SK-N-SH (cell line): ENCODE results near the gene PCBP4. TPM values are rescaled to one million over a fixed set of nuclear protein-coding genes. Genes with fewer than 3 reads are reported as not detected.

ENCODE experiments used
- CTCF ChIA-PET: fragments of 300-600, 350-600 bp; formaldehyde crosslinking; extraction: SDS; loops from one replicate; lab custom pipeline; 2021; lab: Yijun Ruan, JAX
- POLR2A ChIA-PET: fragments of 350-600 bp; sonication (Branson Sonifier 250); formaldehyde crosslinking; extraction: SDS; loops from one replicate; lab custom pipeline; 2020; ENCODE audit warnings: antibody characterized with exemption, inconsistent platforms; lab: Yijun Ruan, JAX
- DNase-seq: peaks from one replicate; pipeline ENCODE4 v3.0.0; 2012
- H2AFZ ChIP-seq: fragments of 200-600 bp; sonication (generic); 2 replicates; pipeline ENCODE4 v1.8.1; 2016; ENCODE audit warnings: antibody characterized with exemption, mild to moderate bottlenecking, low read depth
- H3F3A ChIP-seq: fragments of 200-600 bp; sonication (generic); replicated peaks from 2 replicates; pipeline ENCODE3; 2016; ENCODE audit warnings: antibody characterized with exemption, mild to moderate bottlenecking; ENCODE audit not compliant: insufficient read depth
- H3K27ac ChIP-seq, 2 experiments: fragments of 200-500 bp in 1 of 2; fragments of 200-600 bp in 1 of 2; sonication (Bioruptor generic) in 1 of 2; sonication (generic), shearing (Covaris generic) in 1 of 2; 2 replicates each; pipeline versions ENCODE4 v1.5.1 to v1.6.1; 2014 to 2016; ENCODE audit warnings: low read depth in 2 of 2, inconsistent platforms in 1 of 2, low read length in 1 of 2, mild to moderate bottlenecking in 1 of 2, mixed read lengths in 1 of 2
- H3K27me3 ChIP-seq: fragments of 200-600 bp; sonication (generic), shearing (Covaris generic); 2 replicates; pipeline ENCODE4 v1.6.1; 2016; ENCODE audit warnings: mixed run types; ENCODE audit not compliant: insufficient read depth
- H3K36me3 ChIP-seq, 2 experiments: fragments of 200-500 bp in 1 of 2; fragments of 200-600 bp in 1 of 2; sonication (Bioruptor generic) in 1 of 2; sonication (generic) in 1 of 2; replicated peaks in 1 of 2; 2 replicates each; pipeline versions ENCODE3 to v1.5.1; 2014 to 2016; ENCODE audit warnings: low read length in 1 of 2, mild to moderate bottlenecking in 1 of 2; ENCODE audit not compliant: insufficient read depth in 2 of 2, control insufficient read depth in 1 of 2
- H3K4me1 ChIP-seq, 2 experiments: fragments of 200-500 bp in 1 of 2; fragments of 200-600 bp in 1 of 2; sonication (Bioruptor generic) in 1 of 2; sonication (generic), shearing (Covaris generic) in 1 of 2; 2 replicates each; pipeline versions ENCODE4 v1.5.1 to v1.6.1; 2014 to 2016; ENCODE audit warnings: low read depth in 1 of 2, low read length in 1 of 2, mixed run types in 1 of 2; ENCODE audit not compliant: insufficient read depth in 2 of 2, control insufficient read depth in 1 of 2
- H3K4me2 ChIP-seq: fragments of 200-600 bp; sonication (generic), shearing (Covaris generic); 2 replicates; pipeline ENCODE4 v1.6.1; 2017; ENCODE audit warnings: mixed run types
- H3K4me3 ChIP-seq, 2 experiments: fragments of 200-500 bp in 1 of 2; fragments of 200-600 bp in 1 of 2; sonication (Bioruptor generic) in 1 of 2; sonication (generic), shearing (Covaris generic) in 1 of 2; 2 replicates each; pipeline versions ENCODE4 v1.5.1 to v1.8.1; 2014 to 2016; ENCODE audit warnings: low read depth in 2 of 2, inconsistent platforms in 1 of 2, low read length in 1 of 2, mild to moderate bottlenecking in 1 of 2, mixed read lengths in 1 of 2, moderate library complexity in 1 of 2
- H3K79me2 ChIP-seq: fragments of 200-600 bp; sonication (generic); 2 replicates; pipeline ENCODE4 v1.8.1; 2017; ENCODE audit warnings: mild to moderate bottlenecking; ENCODE audit not compliant: insufficient read depth
- H3K9ac ChIP-seq: fragments of 200-600 bp; sonication (generic); 2 replicates; pipeline ENCODE4 v1.6.1; 2017; ENCODE audit warnings: mixed run types
- H3K9me2 ChIP-seq: fragments of 200-600 bp; sonication (generic); 2 replicates; pipeline ENCODE4 v1.6.1; 2017; ENCODE audit warnings: mixed run types
- H3K9me3 ChIP-seq: fragments of 200-600 bp; sonication (generic); 2 replicates; pipeline ENCODE4 v1.6.1; 2017; ENCODE audit warnings: mixed run types, mild to moderate bottlenecking, moderate library complexity
- H4K20me1 ChIP-seq: fragments of 200-600 bp; sonication (generic); 2 replicates; pipeline ENCODE4 v1.6.1; 2017; ENCODE audit warnings: mild to moderate bottlenecking, mixed run types; ENCODE audit not compliant: insufficient read depth
- CHD2 ChIP-seq: fragments of 150-350 bp; IDR thresholded peaks from 2 replicates; pipeline ENCODE4 v1.6.1; 2018; ENCODE audit warnings: low read length; ENCODE audit not compliant: partially characterized antibody
- CTCF ChIP-seq: fragments of 200-600 bp; sonication (generic); IDR thresholded peaks from 2 replicates; pipeline ENCODE4 v1.6.1; 2017; ENCODE audit warnings: antibody characterized with exemption, mild to moderate bottlenecking, moderate library complexity
- ELF1 ChIP-seq: IDR thresholded peaks from 2 replicates; pipeline ENCODE4 v1.4.0; 2012
- FOXM1 ChIP-seq: IDR thresholded peaks from 2 replicates; pipeline ENCODE4 v1.4.0; 2012; ENCODE audit warnings: low read depth, mild to moderate bottlenecking
- GATA2 ChIP-seq: sonication (generic); formaldehyde crosslinking; IDR thresholded peaks from 2 replicates; pipeline ENCODE4 v1.5.0; 2020; ENCODE audit warnings: mild to moderate bottlenecking, missing genetic modification reagents
- IRF3 ChIP-seq: fragments of 150-350 bp; IDR thresholded peaks from 2 replicates; pipeline ENCODE4 v1.6.1; 2016; ENCODE audit warnings: mild to moderate bottlenecking, low read depth, low read length
- MAX ChIP-seq: IDR thresholded peaks from 2 replicates; pipeline ENCODE4 v1.4.0; 2012; ENCODE audit warnings: low read depth
- NFIC ChIP-seq: IDR thresholded peaks from 2 replicates; pipeline ENCODE4 v1.4.0; 2012; ENCODE audit warnings: borderline replicate concordance
- RAD21 ChIP-seq: IDR thresholded peaks from 2 replicates; pipeline ENCODE4 v1.6.1; 2012; ENCODE audit warnings: mild to moderate bottlenecking, low read length
- REST ChIP-seq: IDR thresholded peaks from 2 replicates; pipeline ENCODE4 v1.6.1; 2012; ENCODE audit warnings: mild to moderate bottlenecking, low read depth, low read length, moderate library complexity
- RXRA ChIP-seq: IDR thresholded peaks from 2 replicates; pipeline ENCODE4 v1.4.0; 2012; ENCODE audit warnings: low read depth, mild to moderate bottlenecking, borderline replicate concordance
- SMC3 ChIP-seq: IDR thresholded peaks from 2 replicates; pipeline ENCODE4 v1.6.1; 2012; ENCODE audit warnings: low read depth, low read length, improper control_type of control experiment
- TEAD4 ChIP-seq: IDR thresholded peaks from 2 replicates; pipeline ENCODE4 v1.4.0; 2012; ENCODE audit warnings: mild to moderate bottlenecking, borderline replicate concordance; ENCODE audit not compliant: insufficient read depth
- ZBTB33 ChIP-seq: IDR thresholded peaks from 2 replicates; pipeline ENCODE4 v1.4.0; 2012; ENCODE audit warnings: low read depth, borderline replicate concordance
- WGBS: methylation state at CpG from one replicate; pipeline ENCODE4 v1.1.6; 2017; ENCODE audit warnings: low lambda C conversion rate; 5-methylcytosine and 5-hydroxymethylcytosine counted together
- polyA plus RNA-seq, 3 experiments: library from polyadenylated mRNA; depleted of rRNA; stranded (reverse); fragments of >200 nt; gene quantifications; 2 replicates each; pipeline ENCODE4 v1.2.3, GENCODE V29; 2012
- TF ChIP-seq, protein P1 (sequence below): fragments of 150-350 bp; IDR thresholded peaks from 2 replicates; pipeline ENCODE4 v1.6.1; 2017; ENCODE audit warnings: antibody characterized with exemption, low read length, low read depth, borderline replicate concordance

The PCBP4 gene
- polyA plus RNA-seq, 1 of the 3 experiments (the other 2 are of a cell fraction), result 97.4 TPM

DNA sequence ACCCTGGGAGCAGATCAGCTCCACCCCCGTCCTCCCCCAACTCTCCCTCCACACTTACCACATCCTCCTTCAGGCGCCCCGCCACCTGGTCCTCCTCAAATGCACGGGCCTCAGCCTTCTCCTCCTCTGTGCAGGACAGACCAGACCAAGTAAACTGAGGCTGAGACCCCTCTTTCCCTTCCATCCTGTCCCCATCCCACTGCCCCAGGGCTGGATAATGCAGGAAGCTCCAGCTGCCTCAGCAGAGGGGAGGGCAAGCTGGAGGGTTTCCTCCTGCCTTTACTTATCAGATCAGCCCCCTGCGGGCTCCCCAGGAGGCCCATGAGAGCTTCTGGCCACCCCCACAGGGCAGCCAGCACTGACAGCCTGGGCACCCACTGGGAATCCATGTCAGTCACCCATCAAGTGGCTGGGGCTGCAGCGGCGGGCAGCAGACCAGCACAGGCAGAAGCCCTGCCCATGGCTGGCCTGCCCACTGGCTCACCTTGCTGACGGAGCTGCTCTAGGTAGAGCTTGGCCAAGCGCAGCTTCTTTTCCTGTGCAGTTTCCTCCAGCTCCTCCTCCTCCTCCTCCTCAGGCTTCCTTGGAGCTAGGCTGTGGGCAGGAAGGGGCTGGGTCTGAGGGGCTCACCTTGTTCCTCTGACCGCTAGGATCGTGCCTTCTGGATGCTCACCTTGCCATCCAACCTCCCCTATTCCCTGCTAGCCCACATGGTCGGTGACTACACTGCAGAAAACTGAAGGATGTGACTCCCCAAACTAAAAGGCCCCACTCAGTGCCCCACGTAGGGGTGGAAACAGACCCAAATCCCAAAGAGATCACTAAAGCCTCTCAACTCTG lies 29.4 kb downstream of the PCBP4 start:
- no peaks in the 10 kb centered on the region for H3K27me3 ChIP-seq
- TF ChIP-seq SMC3 (no peak), REST (no peak), GATA2 (CRISPR knock-in tag) (no peak), MAX (no peak), TEAD4 (no peak), RAD21 (no peak), CHD2 (no peak), CTCF (no peak), ELF1 (no peak), IRF3 (no peak), RXRA (no peak), FOXM1 (no peak), ZBTB33 (no peak), NFIC (no peak)
- TF ChIP-seq, protein P1, sequence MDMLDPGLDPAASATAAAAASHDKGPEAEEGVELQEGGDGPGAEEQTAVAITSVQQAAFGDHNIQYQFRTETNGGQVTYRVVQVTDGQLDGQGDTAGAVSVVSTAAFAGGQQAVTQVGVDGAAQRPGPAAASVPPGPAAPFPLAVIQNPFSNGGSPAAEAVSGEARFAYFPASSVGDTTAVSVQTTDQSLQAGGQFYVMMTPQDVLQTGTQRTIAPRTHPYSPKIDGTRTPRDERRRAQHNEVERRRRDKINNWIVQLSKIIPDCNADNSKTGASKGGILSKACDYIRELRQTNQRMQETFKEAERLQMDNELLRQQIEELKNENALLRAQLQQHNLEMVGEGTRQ, result no peak
- H3K9me2 ChIP-seq, result no peaks in the 10 kb centered on the region
- 0 out of 2 replicates have a peak, but pooled peaks cover 6% of the 10 kb centered on the region for H4K20me1 ChIP-seq
- no peak overlapping the region for H3K4me2 ChIP-seq
- DNase-seq, result no peak
- no peak overlapping the region for H3K9ac ChIP-seq
- H3F3A ChIP-seq, result no peaks in the 10 kb centered on the region
- H3K4me3 ChIP-seq, result no peak overlapping the region
- H3K79me2 ChIP-seq, result peaks cover 33% of the 10 kb centered on the region
- 87% methylated on average over 10 of the region's 13 CpGs for WGBS
- no peak overlapping the region for H2AFZ ChIP-seq
- H3K27ac ChIP-seq, result no peak overlapping the region
- ChIA-PET POLR2A (interaction anchor here (0.9 kb wide), 1 partner anchor 54 kb away, joined by 3 read pairs; no protein-coding TSS in a partner anchor), CTCF (interaction anchor here (1.5 kb wide), 2 partner anchors 45 to 138 kb away, joined by 4 read pairs; no protein-coding TSS in a partner anchor)
- H3K36me3 ChIP-seq, result peaks cover 0 to 57% of the 10 kb centered on the region in 2 experiments
- no peaks in the 10 kb centered on the region for H3K9me3 ChIP-seq
- peaks cover 6 to 13% of the 10 kb centered on the region in 2 experiments; a peak in 3 of 4 replicates for H3K4me1 ChIP-seq
